SK-N-MC (cell line): Measurements from ENCODE around the gene DEAF1.

ENCODE experiments used
- EZH2 ChIP-seq: fragments of 200-600 bp; sonication (generic); IDR thresholded peaks from one replicate; pipeline ENCODE4 v1.6.1; 2017; ENCODE audit warnings: antibody characterized with exemption
- POLR2AphosphoS5 ChIP-seq: IDR thresholded peaks from 2 replicates; pipeline ENCODE4 v1.6.1; 2012; ENCODE audit warnings: mild to moderate bottlenecking, low read depth, low read length, borderline replicate concordance

GRCh38 chr11:655036-655726 is 39.8 kb downstream of the DEAF1 start:
- TF ChIP-seq POLR2AphosphoS5, result no peak
- TF ChIP-seq EZH2, result no peak
